Gastrocnemius medialis (tissue), 4 donors: ENCODE results near the gene COBLL1.

Experiments
- CTCF ChIP-seq, 5 experiments: fragments of 450-650 bp in 3 of 5; fragments of 200-600 bp in 2 of 5; sonication (generic) in 2 of 5; IDR thresholded peaks in 4 of 5; conservative IDR thresholded peaks in 1 of 5; 1 replicate in 4 of 5; 2 replicates in 1 of 5; pipeline ENCODE4 v1.5.1; 2016 to 2019; ENCODE audit warnings: antibody characterized with exemption in 5 of 5, mild to moderate bottlenecking in 3 of 5, moderate library complexity in 3 of 5
- POLR2A ChIP-seq, 2 donors: fragments of 450-650 bp; IDR thresholded peaks; one replicate each; pipeline ENCODE4 v1.6.1; 2017; ENCODE audit warnings: antibody characterized with exemption in 2 of 2, mild to moderate bottlenecking in 2 of 2, moderate library complexity in 2 of 2

DNA sequence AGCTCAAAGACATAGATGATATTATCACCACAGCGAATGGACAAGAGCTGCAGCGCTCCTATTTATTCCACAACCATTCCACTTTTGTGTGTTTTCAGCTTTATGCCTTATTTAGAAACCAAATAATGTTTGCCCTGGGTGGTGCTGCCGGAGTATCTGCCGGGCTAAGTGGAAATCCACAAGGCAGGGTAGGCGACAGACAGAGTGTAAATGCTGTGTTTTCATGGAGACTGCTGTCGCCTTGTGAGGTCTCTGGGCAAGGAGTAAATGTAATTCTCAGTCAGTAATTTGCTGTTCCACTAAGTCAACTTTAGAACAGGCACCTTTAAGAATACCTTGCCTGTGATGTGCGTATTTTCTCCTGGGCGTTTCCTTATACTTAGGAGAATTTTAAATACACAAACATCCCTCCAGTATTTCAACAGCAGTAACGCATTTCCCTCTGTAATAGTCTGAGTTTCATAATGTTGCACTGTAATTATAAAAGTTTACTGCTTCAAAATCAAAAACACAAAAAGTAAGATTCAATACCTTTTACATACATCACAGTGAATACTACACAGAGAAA is 60.9 kb downstream of the COBLL1 start:
- TF ChIP-seq CTCF (IDR thresholded peaks at IDR 0.05 in 4 of 5, conservative IDR thresholded peaks at IDR 0.05 in 1 of 5): no peak
- no peak for TF ChIP-seq POLR2A (IDR thresholded peaks at IDR 0.05)
